Fibroblast of skin of left quadriceps (primary cell): ENCODE data around the gene ADAMTS19.

ENCODE experiments used
- DNase-seq, 2 experiments: peaks; one replicate each; pipeline ENCODE4 v3.0.0-alpha.2; 2013; ENCODE audit warnings: low read depth in 2 of 2

The ADAMTS19 gene

GRCh38 chr5:129670957-129671500, 210.9 kb downstream of the ADAMTS19 start:
- DNase-seq: peak; percentile 77

- no peak for DNase-seq
These were observed 211.9 kb downstream of the ADAMTS19 start for GRCh38 chr5:129672006-129672405.

GRCh38 chr5:129679671-129680070, 219.6 kb downstream of the ADAMTS19 start:
- no peak for DNase-seq

- no peak for DNase-seq
These were observed 227.8 kb downstream of the ADAMTS19 start for GRCh38 chr5:129687941-129688340.

GRCh38 chr5:129689045-129689444, 228.9 kb downstream of the ADAMTS19 start:
- no peak for DNase-seq

GRCh38 chr5:129691220-129691619, 231.1 kb downstream of the ADAMTS19 start:
- DNase-seq: no peak

GRCh38 chr5:129696636-129697035, 236.5 kb downstream of the ADAMTS19 start:
- no peak for DNase-seq

GRCh38 chr5:129698661-129699060, 238.6 kb downstream of the ADAMTS19 start:
- DNase-seq: no peak

GRCh38 chr5:129716235-129716634, 256.1 kb downstream of the ADAMTS19 start:
- DNase-seq: peak in 1 of 2 experiments; percentile 7

- DNase-seq: peak in 1 of 2 experiments; percentile 4
These were observed 256.6 kb downstream of the ADAMTS19 start for GRCh38 chr5:129716651-129717050.

- no peak for DNase-seq
These were observed 257.7 kb downstream of the ADAMTS19 start for GRCh38 chr5:129717751-129718310.

- peak in 1 of 2 experiments; percentile 4 for DNase-seq
These were observed 258.5 kb downstream of the ADAMTS19 start for GRCh38 chr5:129718471-129719090.

- DNase-seq: no peak
These were observed 264.1 kb downstream of the ADAMTS19 start for GRCh38 chr5:129724222-129724621.

GRCh38 chr5:129724647-129725046, 264.5 kb downstream of the ADAMTS19 start:
- no peak for DNase-seq

- no peak for DNase-seq
These were observed 279.7 kb downstream of the ADAMTS19 start for GRCh38 chr5:129739773-129740172.

GRCh38 chr5:129743541-129744187, 283.6 kb downstream of the ADAMTS19 start:
- no peak for DNase-seq

- DNase-seq: no peak
These were observed 285.9 kb downstream of the ADAMTS19 start for GRCh38 chr5:129745997-129746396.

- peak; percentile 17 to 21 for DNase-seq
These were observed 286.8 kb downstream of the ADAMTS19 start for GRCh38 chr5:129746876-129747275.

- no peak for DNase-seq
These were observed 287.7 kb downstream of the ADAMTS19 start, which contains the start of gene MINAR2 for GRCh38 chr5:129747572-129748407. MINAR2 (plus strand) TSS chr5:129748094; CDS start chr5:129748191, 97 bp downstream.

- no peak for DNase-seq
These were observed 289.1 kb downstream of the ADAMTS19 start for GRCh38 chr5:129748913-129749880.
